Measurements from ENCODE around the gene ATP9A. TPM values are rescaled to one million over a fixed set of nuclear protein-coding genes. Genes with fewer than 3 reads are reported as not detected.

Gene ATP9A
- total RNA-seq, 4 donors from 2014 or later, result 36.1 to 47.4 (median 38.1) TPM

DNA sequence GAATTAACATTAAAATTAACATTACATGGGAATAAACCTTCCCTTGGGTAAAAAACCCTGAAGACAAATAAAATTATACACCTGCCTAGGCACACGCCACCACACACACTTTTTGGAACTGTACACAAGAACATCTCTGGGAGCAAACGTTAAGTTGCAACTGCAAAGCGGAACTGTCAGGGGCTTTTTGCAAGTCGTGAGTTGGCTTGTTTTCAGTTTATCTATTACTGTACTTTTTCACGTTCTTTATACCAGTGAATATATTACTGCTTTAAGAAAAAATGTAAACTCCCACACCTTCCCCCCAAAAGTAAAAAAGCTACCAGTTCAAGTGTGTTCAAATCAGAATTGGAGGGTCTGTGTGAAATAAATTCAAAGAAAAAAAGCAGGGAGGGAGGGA is 160.1 kb downstream of the ATP9A start:
- TF ChIP-seq EP300 (IDR thresholded peaks at IDR 0.05) (no peak), POLR2A (IDR thresholded peaks at IDR 0.05) (no peak)
- TF ChIP-seq, protein P1, sequence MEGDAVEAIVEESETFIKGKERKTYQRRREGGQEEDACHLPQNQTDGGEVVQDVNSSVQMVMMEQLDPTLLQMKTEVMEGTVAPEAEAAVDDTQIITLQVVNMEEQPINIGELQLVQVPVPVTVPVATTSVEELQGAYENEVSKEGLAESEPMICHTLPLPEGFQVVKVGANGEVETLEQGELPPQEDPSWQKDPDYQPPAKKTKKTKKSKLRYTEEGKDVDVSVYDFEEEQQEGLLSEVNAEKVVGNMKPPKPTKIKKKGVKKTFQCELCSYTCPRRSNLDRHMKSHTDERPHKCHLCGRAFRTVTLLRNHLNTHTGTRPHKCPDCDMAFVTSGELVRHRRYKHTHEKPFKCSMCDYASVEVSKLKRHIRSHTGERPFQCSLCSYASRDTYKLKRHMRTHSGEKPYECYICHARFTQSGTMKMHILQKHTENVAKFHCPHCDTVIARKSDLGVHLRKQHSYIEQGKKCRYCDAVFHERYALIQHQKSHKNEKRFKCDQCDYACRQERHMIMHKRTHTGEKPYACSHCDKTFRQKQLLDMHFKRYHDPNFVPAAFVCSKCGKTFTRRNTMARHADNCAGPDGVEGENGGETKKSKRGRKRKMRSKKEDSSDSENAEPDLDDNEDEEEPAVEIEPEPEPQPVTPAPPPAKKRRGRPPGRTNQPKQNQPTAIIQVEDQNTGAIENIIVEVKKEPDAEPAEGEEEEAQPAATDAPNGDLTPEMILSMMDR (IDR thresholded peaks at IDR 0.05), result no peak
- 81 to 83% methylated on average over 5 of the region's 5 CpGs for WGBS, 2 donors
- Histone ChIP-seq H3K9me3 (no peaks in the 10 kb centered on the region), H3K27me3 (no peaks in the 10 kb centered on the region), H3K36me3 (peaks cover 0 to 25% (median 0%) of the 10 kb centered on the region in 3 donors), H3K27ac (no peak overlapping the region), H3K4me1 (no peaks in the 10 kb centered on the region), H3K4me3 (no peak overlapping the region)
- DNase-seq (ENCODE audit: low spot score in 2 of 2), result no peak

- WGBS, 2 donors, result 57 to 67% methylated on average over 2 of the region's 2 CpGs
- no peak for DNase-seq (ENCODE audit: low spot score in 2 of 2)
- no peaks in the 10 kb centered on the region for H3K27me3 ChIP-seq
- H3K27ac ChIP-seq, result no peak overlapping the region
- no peaks in the 10 kb centered on the region for H3K9me3 ChIP-seq
- H3K36me3 ChIP-seq, result peaks cover 0 to 18% (median 0%) of the 10 kb centered on the region in 3 donors
- H3K4me3 ChIP-seq, result no peak overlapping the region
- TF ChIP-seq EP300 (IDR thresholded peaks at IDR 0.05) (no peak), POLR2A (IDR thresholded peaks at IDR 0.05) (no peak)
- TF ChIP-seq, protein P1 (IDR thresholded peaks at IDR 0.05), result no peak
- H3K4me1 ChIP-seq, result no peaks in the 10 kb centered on the region
Measured at GRCh38 chr20:51607170-51607569, 161.0 kb downstream of the ATP9A start.

DNA sequence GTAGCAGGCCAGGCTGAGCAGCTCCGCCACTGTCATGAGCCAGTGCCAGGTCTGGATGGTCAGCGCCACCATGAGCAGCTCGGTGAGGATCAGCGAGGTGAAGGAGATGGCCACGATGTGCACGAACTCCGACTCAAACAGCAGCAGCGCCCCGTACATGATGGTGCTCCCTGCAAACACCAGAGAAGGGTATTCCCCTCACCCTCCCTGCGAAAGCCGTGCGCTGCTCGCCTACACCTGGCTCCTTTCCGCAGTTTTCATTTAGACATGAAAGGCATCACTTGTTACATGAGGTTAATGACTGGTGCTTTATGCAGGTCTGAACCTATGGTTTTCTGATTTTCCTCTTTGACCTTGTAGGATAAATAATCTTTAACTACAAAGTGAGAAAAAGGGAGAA is 163.3 kb downstream of the ATP9A start:
- Histone ChIP-seq H3K4me3 (no peak overlapping the region), H3K27ac (no peak overlapping the region), H3K36me3 (peaks cover 0 to 38% (median 0%) of the 10 kb centered on the region in 3 donors), H3K9me3 (no peaks in the 10 kb centered on the region), H3K4me1 (no peaks in the 10 kb centered on the region), H3K27me3 (no peaks in the 10 kb centered on the region)
- WGBS, 2 donors, result 94% methylated on average over 13 to 14 of the region's 14 CpGs
- DNase-seq (ENCODE audit: low spot score in 2 of 2), result no peak
- TF ChIP-seq EP300 (IDR thresholded peaks at IDR 0.05), result no peak
- TF ChIP-seq, protein P1 (IDR thresholded peaks at IDR 0.05), result no peak
- no peak for TF ChIP-seq POLR2A (IDR thresholded peaks at IDR 0.05)

- no peak overlapping the region for H3K27ac ChIP-seq
- no peaks in the 10 kb centered on the region for H3K4me1 ChIP-seq
- peaks cover 0 to 35% (median 0%) of the 10 kb centered on the region in 3 donors for H3K36me3 ChIP-seq
- DNase-seq (ENCODE audit: low spot score in 2 of 2), result no peak
- TF ChIP-seq, protein P1 (IDR thresholded peaks at IDR 0.05), result no peak
- TF ChIP-seq POLR2A (IDR thresholded peaks at IDR 0.05), result no peak
- TF ChIP-seq EP300 (IDR thresholded peaks at IDR 0.05), result no peak
- H3K4me3 ChIP-seq, result no peak overlapping the region
- no peaks in the 10 kb centered on the region for H3K27me3 ChIP-seq
- WGBS, 2 donors, result 85 to 92% methylated on average over 5 of the region's 5 CpGs
- H3K9me3 ChIP-seq, result no peaks in the 10 kb centered on the region
Measured at GRCh38 chr20:51602131-51602530, 166.1 kb downstream of the ATP9A start.

- Histone ChIP-seq H3K9me3 (no peaks in the 10 kb centered on the region), H3K36me3 (peaks cover 0 to 31% (median 0%) of the 10 kb centered on the region in 3 donors), H3K4me3 (no peak overlapping the region), H3K4me1 (no peaks in the 10 kb centered on the region), H3K27me3 (no peaks in the 10 kb centered on the region), H3K27ac (no peak overlapping the region)
- TF ChIP-seq POLR2A (IDR thresholded peaks at IDR 0.05), result no peak
- TF ChIP-seq, protein P1 (IDR thresholded peaks at IDR 0.05), result no peak
- no peak for TF ChIP-seq EP300 (IDR thresholded peaks at IDR 0.05)
- DNase-seq (ENCODE audit: low spot score in 2 of 2), result no peak
- WGBS, 2 donors, result 77 to 85% methylated on average over 14 of the region's 14 CpGs
Measured at GRCh38 chr20:51600950-51601349, 167.2 kb downstream of the ATP9A start.

Data from tibial nerve (tissue), 4 donors.